Suprapubic skin (tissue), 3 donors: ENCODE data around the gene ZNF358.

ENCODE experiments used
- CTCF ChIP-seq, 2 donors: fragments of 200-600 bp in 1 of 2; fragments of 450-650 bp in 1 of 2; sonication (generic) in 1 of 2; IDR thresholded peaks; one replicate each; pipeline ENCODE4 v1.5.1; 2016 to 2019; ENCODE audit warnings: antibody characterized with exemption in 2 of 2, mild to moderate bottlenecking in 1 of 2, moderate library complexity in 1 of 2
- POLR2A ChIP-seq, 2 donors: fragments of 450-650 bp; IDR thresholded peaks; one replicate each; pipeline ENCODE4 v1.6.1; 2017; ENCODE audit warnings: antibody characterized with exemption in 2 of 2, mild to moderate bottlenecking in 2 of 2, moderate library complexity in 2 of 2

- TF ChIP-seq CTCF (IDR thresholded peaks at IDR 0.05), result no peak
- no peak for TF ChIP-seq POLR2A (IDR thresholded peaks at IDR 0.05)
Observed at GRCh38 chr19:7492142-7492541, 23.8 kb upstream of the ZNF358 start.
